Measurements from ENCODE around the gene ACSS1.

ACSS1 gene

DNA sequence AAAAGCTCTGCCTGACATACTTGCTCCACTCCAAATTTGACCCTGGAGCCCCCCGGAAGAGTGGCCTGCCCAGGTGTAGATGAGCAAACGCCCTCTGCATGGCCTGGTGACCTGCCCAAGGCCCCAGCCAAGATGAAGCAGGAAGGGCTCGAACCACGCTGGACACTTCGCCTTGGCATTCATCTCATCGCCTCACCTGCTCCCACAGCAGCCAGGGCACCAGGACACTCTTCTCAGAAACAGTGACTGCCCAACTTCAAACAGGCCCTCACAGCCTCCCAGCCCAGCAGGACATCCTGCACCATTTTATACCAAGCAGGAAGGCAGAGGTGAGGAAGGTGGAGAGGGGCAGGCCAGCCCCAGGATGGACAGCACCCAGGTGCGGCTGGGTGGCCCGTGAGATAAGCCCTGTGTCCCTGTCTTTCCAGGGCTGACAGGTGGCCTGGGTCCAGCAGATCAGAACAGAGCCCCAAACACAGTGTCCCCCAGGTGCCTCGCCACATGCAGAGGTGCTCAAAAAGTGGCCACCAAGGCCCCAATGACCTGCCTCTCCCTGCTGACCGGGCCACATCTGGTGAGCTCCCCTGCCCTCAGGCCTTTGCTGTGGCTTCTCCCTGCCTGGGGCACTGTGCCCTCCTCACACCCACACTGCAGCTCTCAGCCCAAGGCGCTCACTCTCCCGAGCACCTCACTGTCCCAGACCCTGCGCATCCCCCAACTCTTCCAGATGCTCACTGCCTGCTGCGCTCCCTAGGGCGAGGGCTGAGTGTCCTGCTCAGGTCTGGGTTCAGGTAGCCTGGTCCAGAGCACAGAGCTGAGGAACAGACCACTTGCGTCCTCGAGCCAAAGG is 7.2 kb downstream of the ACSS1 start:
- Histone ChIP-seq H3K36me3 (ENCODE audit: control insufficient read depth, low read length) (no peaks in the 10 kb centered on the region), H3K4me3 (ENCODE audit: low read length) (no peak overlapping the region), H3K9me2 (replicated peaks; ENCODE audit: control insufficient read depth, low read length) (no peaks in the 10 kb centered on the region), H4K20me1 (ENCODE audit: control insufficient read depth, insufficient read depth, low read depth, low read length) (0 out of 2 replicates have a peak, but pooled peaks cover 3% of the 10 kb centered on the region), H3K79me2 (ENCODE audit: control insufficient read depth, low read length) (no peaks in the 10 kb centered on the region), H3K9me3 (ENCODE audit: control insufficient read depth, insufficient read depth, low read length) (no peaks in the 10 kb centered on the region), H3K27ac (ENCODE audit: low read depth, low read length) (no peak overlapping the region), H3F3A (ENCODE audit: control insufficient read depth, insufficient read depth) (0 out of 2 replicates have a peak, but pooled peaks cover 4% of the 10 kb centered on the region), H3K27me3 (ENCODE audit: control insufficient read depth, low read length) (peaks cover 73% of the 10 kb centered on the region), H3K4me2 (ENCODE audit: low read length) (no peak overlapping the region), H3K4me1 (ENCODE audit: control insufficient read depth, low read length) (peaks cover 36% of the 10 kb centered on the region)
- TF ChIP-seq, protein P1, sequence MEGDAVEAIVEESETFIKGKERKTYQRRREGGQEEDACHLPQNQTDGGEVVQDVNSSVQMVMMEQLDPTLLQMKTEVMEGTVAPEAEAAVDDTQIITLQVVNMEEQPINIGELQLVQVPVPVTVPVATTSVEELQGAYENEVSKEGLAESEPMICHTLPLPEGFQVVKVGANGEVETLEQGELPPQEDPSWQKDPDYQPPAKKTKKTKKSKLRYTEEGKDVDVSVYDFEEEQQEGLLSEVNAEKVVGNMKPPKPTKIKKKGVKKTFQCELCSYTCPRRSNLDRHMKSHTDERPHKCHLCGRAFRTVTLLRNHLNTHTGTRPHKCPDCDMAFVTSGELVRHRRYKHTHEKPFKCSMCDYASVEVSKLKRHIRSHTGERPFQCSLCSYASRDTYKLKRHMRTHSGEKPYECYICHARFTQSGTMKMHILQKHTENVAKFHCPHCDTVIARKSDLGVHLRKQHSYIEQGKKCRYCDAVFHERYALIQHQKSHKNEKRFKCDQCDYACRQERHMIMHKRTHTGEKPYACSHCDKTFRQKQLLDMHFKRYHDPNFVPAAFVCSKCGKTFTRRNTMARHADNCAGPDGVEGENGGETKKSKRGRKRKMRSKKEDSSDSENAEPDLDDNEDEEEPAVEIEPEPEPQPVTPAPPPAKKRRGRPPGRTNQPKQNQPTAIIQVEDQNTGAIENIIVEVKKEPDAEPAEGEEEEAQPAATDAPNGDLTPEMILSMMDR (IDR thresholded peaks at IDR 0.05; ENCODE audit: low read depth, low read length, poor library complexity, severe bottlenecking): no peak
- TF ChIP-seq EZH2phosphoT487 (IDR thresholded peaks at IDR 0.05; ENCODE audit: borderline replicate concordance, low read length): no peak

DNA sequence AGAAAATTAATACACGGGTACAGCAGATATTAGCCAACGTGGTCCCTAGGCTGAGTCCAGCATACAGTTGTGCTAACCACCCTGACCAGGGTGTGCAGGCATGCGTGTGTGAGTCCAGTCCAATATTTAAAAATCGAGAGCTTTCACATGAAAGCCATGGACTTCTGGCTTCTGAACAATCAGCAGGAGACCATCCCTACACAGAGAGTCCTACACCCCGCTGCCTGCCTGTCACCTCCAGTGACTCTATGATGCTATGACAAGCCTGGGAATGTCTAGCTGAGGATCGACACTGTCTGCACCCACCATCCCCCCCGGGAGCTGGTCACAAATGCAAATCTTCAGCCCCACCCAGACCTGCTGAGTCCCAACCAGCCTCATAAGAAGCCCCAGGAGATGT is 7.9 kb downstream of the ACSS1 start:
- no peaks in the 10 kb centered on the region for H3K9me3 ChIP-seq (ENCODE audit: control insufficient read depth, insufficient read depth, low read length)
- no peak overlapping the region for H3K27ac ChIP-seq (ENCODE audit: low read depth, low read length)
- H3K27me3 ChIP-seq (ENCODE audit: control insufficient read depth, low read length): peaks cover 72% of the 10 kb centered on the region
- H3K36me3 ChIP-seq (ENCODE audit: control insufficient read depth, low read length): no peaks in the 10 kb centered on the region
- no peak overlapping the region for H3K4me2 ChIP-seq (ENCODE audit: low read length)
- peaks cover 34% of the 10 kb centered on the region for H3K4me1 ChIP-seq (ENCODE audit: control insufficient read depth, low read length)
- 0 out of 2 replicates have a peak, but pooled peaks cover 3% of the 10 kb centered on the region for H4K20me1 ChIP-seq (ENCODE audit: control insufficient read depth, insufficient read depth, low read depth, low read length)
- H3K9me2 ChIP-seq (replicated peaks; ENCODE audit: control insufficient read depth, low read length): no peaks in the 10 kb centered on the region
- H3F3A ChIP-seq (ENCODE audit: control insufficient read depth, insufficient read depth): 0 out of 2 replicates have a peak, but pooled peaks cover 4% of the 10 kb centered on the region
- no peak overlapping the region for H3K4me3 ChIP-seq (ENCODE audit: low read length)
- TF ChIP-seq, protein P1 (IDR thresholded peaks at IDR 0.05; ENCODE audit: low read depth, low read length, poor library complexity, severe bottlenecking): no peak
- TF ChIP-seq EZH2phosphoT487 (IDR thresholded peaks at IDR 0.05; ENCODE audit: borderline replicate concordance, low read length): no peak
- H3K79me2 ChIP-seq (ENCODE audit: control insufficient read depth, low read length): no peaks in the 10 kb centered on the region

DNA sequence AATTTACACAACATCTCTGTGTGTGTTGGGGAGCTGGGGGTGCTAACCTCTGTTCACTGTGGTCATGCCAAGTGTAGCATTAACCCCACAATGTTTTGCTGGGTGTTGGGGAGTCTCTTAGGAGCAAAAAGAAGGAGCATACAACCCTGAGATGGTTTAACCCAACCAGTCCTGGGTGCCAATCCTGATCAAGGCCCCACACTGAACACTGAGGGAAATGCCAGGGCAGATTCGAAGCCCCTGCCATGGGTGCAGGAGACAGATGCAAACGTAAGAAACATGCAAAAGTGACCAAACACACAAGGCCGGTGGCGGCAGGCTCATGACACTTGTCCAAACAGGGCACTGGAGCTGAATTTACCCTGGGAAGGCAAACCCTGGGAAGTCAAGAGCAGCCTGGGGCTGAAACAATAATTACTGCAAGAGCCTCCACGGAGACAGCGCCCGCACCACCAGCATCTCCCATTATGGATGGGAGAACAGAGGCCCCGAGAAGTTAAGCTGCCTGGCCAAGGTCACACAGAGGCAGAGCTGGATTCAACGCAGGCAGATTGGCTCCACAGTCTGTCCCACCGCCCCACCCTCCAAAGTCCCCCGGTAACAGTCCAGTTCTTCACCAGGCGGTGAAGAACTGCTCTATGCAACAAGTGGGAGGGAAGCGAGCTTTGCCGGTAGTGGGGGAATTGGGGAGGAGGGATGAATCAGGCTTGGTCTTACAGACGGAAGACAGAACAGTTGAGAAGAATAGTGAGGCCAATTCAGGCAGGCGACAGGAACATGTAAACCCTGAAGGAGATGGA is 8.5 kb downstream of the ACSS1 start:
- Histone ChIP-seq H3K79me2 (ENCODE audit: control insufficient read depth, low read length) (no peaks in the 10 kb centered on the region), H3F3A (ENCODE audit: control insufficient read depth, insufficient read depth) (0 out of 2 replicates have a peak, but pooled peaks cover 4% of the 10 kb centered on the region), H3K36me3 (ENCODE audit: control insufficient read depth, low read length) (no peaks in the 10 kb centered on the region), H3K27ac (ENCODE audit: low read depth, low read length) (no peak overlapping the region), H3K9me3 (ENCODE audit: control insufficient read depth, insufficient read depth, low read length) (no peaks in the 10 kb centered on the region), H3K4me1 (ENCODE audit: control insufficient read depth, low read length) (peaks cover 33% of the 10 kb centered on the region), H3K9me2 (replicated peaks; ENCODE audit: control insufficient read depth, low read length) (no peaks in the 10 kb centered on the region), H3K4me2 (ENCODE audit: low read length) (no peak overlapping the region), H3K4me3 (ENCODE audit: low read length) (no peak overlapping the region), H4K20me1 (ENCODE audit: control insufficient read depth, insufficient read depth, low read depth, low read length) (0 out of 2 replicates have a peak, but pooled peaks cover 3% of the 10 kb centered on the region), H3K27me3 (ENCODE audit: control insufficient read depth, low read length) (peaks cover 71% of the 10 kb centered on the region)
- TF ChIP-seq, protein P1 (IDR thresholded peaks at IDR 0.05; ENCODE audit: low read depth, low read length, poor library complexity, severe bottlenecking): no peak
- no peak for TF ChIP-seq EZH2phosphoT487 (IDR thresholded peaks at IDR 0.05; ENCODE audit: borderline replicate concordance, low read length)

All from DOHH2 (cell line).